HEK293 (cell line): ENCODE data around the gene KIAA1328.

Experiments
- CTCF ChIA-PET: fragments of 350-600 bp; formaldehyde crosslinking; extraction: SDS; loops from one replicate; lab custom pipeline; 2021; ENCODE audit warnings: antibody characterized with exemption; lab: Yijun Ruan, JAX
- POLR2A ChIA-PET: fragments of 300-600 bp; formaldehyde crosslinking; extraction: SDS; loops from one replicate; lab custom pipeline; 2020; ENCODE audit warnings: antibody characterized with exemption, inconsistent platforms; lab: Yijun Ruan, JAX
- H3K27ac ChIP-seq: fragments of 200-500 bp; sonication (Bioruptor generic); 2 replicates; pipeline ENCODE4 v1.5.1; 2014; ENCODE audit warnings: low read depth, low read length, control low read depth, inconsistent platforms; ENCODE audit errors: extremely low read depth
- H3K36me3 ChIP-seq, 2 experiments: fragments of 200-500 bp in 1 of 2; sonication (Bioruptor generic) in 1 of 2; 1 replicate in 1 of 2; 2 replicates in 1 of 2; pipeline ENCODE4 v1.5.1; 2014 to 2017; ENCODE audit warnings: inconsistent platforms in 2 of 2, low read length in 2 of 2; ENCODE audit not compliant: control insufficient read depth in 2 of 2, insufficient read depth in 1 of 2
- H3K4me1 ChIP-seq: fragments of 200-500 bp; sonication (Bioruptor generic); 2 replicates; pipeline ENCODE4 v1.5.1; 2014; ENCODE audit warnings: mild to moderate bottlenecking, low read length, inconsistent platforms; ENCODE audit not compliant: control insufficient read depth, insufficient read depth
- H3K4me3 ChIP-seq: 2 replicates; pipeline ENCODE4 v1.5.1; 2011; ENCODE audit warnings: low read depth, mild to moderate bottlenecking, control low read depth, low read length, moderate library complexity
- H3K9me3 ChIP-seq: fragments of 200-500 bp; sonication (Bioruptor generic); 2 replicates; pipeline ENCODE4 v1.5.1; 2014; ENCODE audit warnings: low read depth, low read length, inconsistent platforms; ENCODE audit not compliant: control insufficient read depth, insufficient read depth
- GFI1B ChIP-seq: fragments of 450-650 bp; formaldehyde crosslinking; IDR thresholded peaks from 2 replicates; pipeline ENCODE4 v1.5.1; 2016; ENCODE audit warnings: missing biosample characterization, missing genetic modification characterization
- HOXA7 ChIP-seq: sonication (generic); formaldehyde crosslinking; IDR thresholded peaks from 2 replicates; pipeline ENCODE4 v1.8.1; 2022; ENCODE audit warnings: missing genetic modification reagents, borderline replicate concordance
- HOXD13 ChIP-seq: sonication (generic); formaldehyde crosslinking; IDR thresholded peaks from 2 replicates; pipeline ENCODE4 v1.8.0; 2022; ENCODE audit warnings: missing genetic modification reagents, borderline replicate concordance
- KLF16 ChIP-seq: fragments of 450-650 bp; formaldehyde crosslinking; IDR thresholded peaks from 2 replicates; pipeline ENCODE4 v1.5.1; 2017; ENCODE audit warnings: missing biosample characterization, missing genetic modification characterization
- MYNN ChIP-seq: fragments of 450-650 bp; formaldehyde crosslinking; IDR thresholded peaks from 2 replicates; pipeline ENCODE4 v1.5.1; 2016; ENCODE audit warnings: missing biosample characterization, missing genetic modification characterization, borderline replicate concordance
- PBX3 ChIP-seq: sonication (generic); formaldehyde crosslinking; IDR thresholded peaks from 2 replicates; pipeline ENCODE4 v1.8.1; 2022; ENCODE audit warnings: mild to moderate bottlenecking, moderate library complexity, missing genetic modification reagents
- PRDM1 ChIP-seq: fragments of 450-650 bp; formaldehyde crosslinking; IDR thresholded peaks from 2 replicates; pipeline ENCODE4; 2016; ENCODE audit warnings: missing biosample characterization, missing genetic modification characterization
- PRDM10 ChIP-seq: fragments of 450-650 bp; formaldehyde crosslinking; IDR thresholded peaks from 2 replicates; pipeline ENCODE4 v1.5.1; 2016; ENCODE audit warnings: missing biosample characterization, missing genetic modification characterization
- SCRT1 ChIP-seq: fragments of 450-650 bp; formaldehyde crosslinking; IDR thresholded peaks from 2 replicates; pipeline ENCODE4 v1.5.1; 2016; ENCODE audit warnings: missing biosample characterization, missing genetic modification characterization, borderline replicate concordance
- SETDB1 ChIP-seq: IDR thresholded peaks from one replicate; pipeline ENCODE4 v1.6.1; 2017; ENCODE audit warnings: mild to moderate bottlenecking, low read length, moderate library complexity, mixed read lengths; ENCODE audit not compliant: insufficient read length
- ZNF121 ChIP-seq: fragments of 450-650 bp; formaldehyde crosslinking; IDR thresholded peaks from 2 replicates; pipeline ENCODE4 v1.5.1; 2016; ENCODE audit warnings: missing biosample characterization, missing genetic modification characterization
- ZNF16 ChIP-seq: fragments of 450-650 bp; formaldehyde crosslinking; IDR thresholded peaks from 2 replicates; pipeline ENCODE4 v1.5.1; 2016; ENCODE audit warnings: low read depth, missing biosample characterization, missing genetic modification characterization
- ZNF175 ChIP-seq: fragments of 450-650 bp; formaldehyde crosslinking; IDR thresholded peaks from 2 replicates; pipeline ENCODE4 v1.5.1; 2016; ENCODE audit warnings: missing biosample characterization, missing genetic modification characterization
- ZNF2 ChIP-seq: fragments of 450-650 bp; formaldehyde crosslinking; IDR thresholded peaks from 2 replicates; pipeline ENCODE4 v1.5.1; 2016; ENCODE audit warnings: missing biosample characterization, missing genetic modification characterization
- ZNF202 ChIP-seq: fragments of 450-650 bp; formaldehyde crosslinking; IDR thresholded peaks from 2 replicates; pipeline ENCODE4 v1.5.1; 2016; ENCODE audit warnings: missing biosample characterization, missing genetic modification characterization, borderline replicate concordance
- ZNF292 ChIP-seq: fragments of 450-650 bp; formaldehyde crosslinking; IDR thresholded peaks from 2 replicates; pipeline ENCODE4 v1.5.1; 2016; ENCODE audit warnings: low read depth, missing biosample characterization, missing genetic modification characterization, borderline replicate concordance
- ZNF48 ChIP-seq: fragments of 450-650 bp; formaldehyde crosslinking; IDR thresholded peaks from 2 replicates; pipeline ENCODE4 v1.5.1; 2016; ENCODE audit warnings: missing biosample characterization, missing genetic modification characterization
- ZNF600 ChIP-seq: fragments of 450-650 bp; formaldehyde crosslinking; IDR thresholded peaks from 2 replicates; pipeline ENCODE4 v1.5.1; 2016; ENCODE audit warnings: missing biosample characterization, missing genetic modification characterization
- ZNF626 ChIP-seq: fragments of 450-650 bp; sonication (Bioruptor Pico); formaldehyde crosslinking; IDR thresholded peaks from 2 replicates; pipeline ENCODE4 v1.5.1; 2018; ENCODE audit warnings: missing biosample characterization, missing genetic modification characterization, inconsistent platforms
- ZNF629 ChIP-seq: fragments of 450-650 bp; formaldehyde crosslinking; IDR thresholded peaks from 2 replicates; pipeline ENCODE4 v1.5.1; 2017; ENCODE audit warnings: missing biosample characterization, missing genetic modification characterization
- ZNF645 ChIP-seq: fragments of 450-650 bp; formaldehyde crosslinking; IDR thresholded peaks from 2 replicates; pipeline ENCODE4; 2016; ENCODE audit warnings: missing biosample characterization, missing genetic modification characterization
- ZNF701 ChIP-seq: fragments of 450-650 bp; formaldehyde crosslinking; IDR thresholded peaks from 2 replicates; pipeline ENCODE4 v1.5.1; 2016; ENCODE audit warnings: missing biosample characterization, missing genetic modification characterization
- ZNF792 ChIP-seq: fragments of 450-650 bp; formaldehyde crosslinking; IDR thresholded peaks from 2 replicates; pipeline ENCODE4 v1.5.1; 2016; ENCODE audit warnings: missing biosample characterization, missing genetic modification characterization
- ZNF837 ChIP-seq: fragments of 450-650 bp; formaldehyde crosslinking; IDR thresholded peaks from 2 replicates; pipeline ENCODE4 v1.5.1; 2016; ENCODE audit warnings: missing biosample characterization, missing genetic modification characterization

KIAA1328 gene

GRCh38 chr18:36849288-36850006, 20.5 kb downstream of the KIAA1328 start (continued):
- TF ChIP-seq ZNF645 (tag by site-specific recombination), result no peak
- no peak for TF ChIP-seq GFI1B
- TF ChIP-seq ZNF626, result no peak

- Histone ChIP-seq H3K9me3 (no peaks in the 10 kb centered on the region), H3K4me3 (no peak overlapping the region), H3K4me1 (no peaks in the 10 kb centered on the region), H3K36me3 (peaks cover 0 to 6% of the 10 kb centered on the region in 2 experiments; a peak in 1 of 3 replicates), H3K27ac (no peak overlapping the region)
- TF ChIP-seq ZNF121 (tag by site-specific recombination), result no peak
- no peak for TF ChIP-seq ZNF837 (tag by site-specific recombination)
- TF ChIP-seq ZNF175 (tag by site-specific recombination), result no peak
- TF ChIP-seq HOXD13 (CRISPR knock-in tag), result no peak
- TF ChIP-seq PRDM10 (tag by site-specific recombination), result no peak
- TF ChIP-seq PRDM1 (tag by site-specific recombination), result no peak
- TF ChIP-seq ZNF792 (tag by site-specific recombination), result no peak
- TF ChIP-seq ZNF600 (tag by site-specific recombination), result no peak
- no peak for TF ChIP-seq MYNN
- TF ChIP-seq HOXA7, result no peak
- TF ChIP-seq ZNF292 (tag by site-specific recombination), result no peak
- no peak for TF ChIP-seq SETDB1
- no peak for TF ChIP-seq ZNF2 (tag by site-specific recombination)
- no peak for TF ChIP-seq ZNF629 (tag by site-specific recombination)
- POLR2A ChIA-PET, result no interaction called here
- CTCF ChIA-PET, result interaction anchor here (0.7 kb wide), 1 partner anchor 377 kb away, joined by 3 read pairs; no protein-coding TSS in a partner anchor
Measured at GRCh38 chr18:36850527-36851201, 21.7 kb downstream of the KIAA1328 start.

GRCh38 chr18:36851202-36851590, 22.3 kb downstream of the KIAA1328 start:
- no peak overlapping the region for H3K27ac ChIP-seq
- H3K4me1 ChIP-seq, result no peaks in the 10 kb centered on the region
- peaks cover 0 to 6% of the 10 kb centered on the region in 2 experiments; a peak in 1 of 3 replicates for H3K36me3 ChIP-seq
- ChIA-PET POLR2A (no interaction called here), CTCF (interaction anchor here (0.7 kb wide), 1 partner anchor 376 kb away, joined by 3 read pairs; no protein-coding TSS in a partner anchor)
- no peaks in the 10 kb centered on the region for H3K9me3 ChIP-seq
- no peak overlapping the region for H3K4me3 ChIP-seq
- TF ChIP-seq ZNF16 (tag by site-specific recombination) (no peak), ZNF701 (tag by site-specific recombination) (no peak), ZNF202 (tag by site-specific recombination) (no peak), PBX3 (no peak), SCRT1 (tag by site-specific recombination) (no peak), PRDM10 (tag by site-specific recombination) (no peak), ZNF48 (tag by site-specific recombination) (no peak), KLF16 (no peak)
